A673 (cell line): ENCODE data around the gene FBXO45. TPM values are rescaled to one million over a fixed set of nuclear protein-coding genes. Genes with fewer than 3 reads are reported as not detected.

Experiments
- BruUV-seq: library from RNA; stranded (reverse); fragments of 400-500 nt; replicated peaks from 2 replicates; lab custom pipeline; 2021; lab: Mats Ljungman, UMichigan
- CTCF ChIA-PET: fragments of 300-600 bp; sonication (Branson Sonifier 250); formaldehyde crosslinking; loops from one replicate; lab custom pipeline; 2022; ENCODE audit warnings: antibody characterized with exemption; lab: Charles Lee
- POLR2A ChIA-PET: fragments of 300-600 bp; sonication (Branson Sonifier 250); formaldehyde crosslinking; loops from one replicate; lab custom pipeline; 2022; ENCODE audit warnings: antibody characterized with exemption; ENCODE audit not compliant: low non-redundant PET; lab: Charles Lee
- DNase-seq: peaks from one replicate; pipeline ENCODE4 v3.0.0-alpha.2; 2015; ENCODE audit warnings: low spot score
- H3K27ac ChIP-seq: fragments of 200-600 bp; sonication (generic); 2 replicates; pipeline ENCODE4 v1.5.1; 2016; ENCODE audit warnings: mixed run types, low read depth, mild to moderate bottlenecking, mixed read lengths, antibody characterized with exemption, low read length; ENCODE audit not compliant: poor library complexity, severe bottlenecking
- H3K27me3 ChIP-seq: fragments of 200-600 bp; sonication (generic); replicated peaks from 2 replicates; pipeline ENCODE4 v1.6.1; 2017; ENCODE audit warnings: mixed run types, low read depth, mild to moderate bottlenecking, mixed read lengths, antibody characterized with exemption, low read length; ENCODE audit not compliant: insufficient read depth, poor library complexity
- H3K36me3 ChIP-seq: fragments of 200-600 bp; sonication (generic); 2 replicates; pipeline ENCODE4 v1.6.1; 2016; ENCODE audit warnings: mixed run types, mild to moderate bottlenecking, mixed read lengths, antibody characterized with exemption, low read length; ENCODE audit not compliant: insufficient read depth, poor library complexity, severe bottlenecking
- H3K4me1 ChIP-seq: fragments of 200-600 bp; sonication (generic); 2 replicates; pipeline ENCODE4 v1.6.1; 2017; ENCODE audit warnings: mixed run types, mild to moderate bottlenecking, mixed read lengths, antibody characterized with exemption, low read length; ENCODE audit not compliant: insufficient read depth, poor library complexity, severe bottlenecking
- H3K4me3 ChIP-seq: fragments of 200-600 bp; sonication (generic); 2 replicates; pipeline ENCODE4 v1.5.1; 2016; ENCODE audit warnings: low read depth, mixed run types, mild to moderate bottlenecking, mixed read lengths, low read length; ENCODE audit not compliant: poor library complexity, severe bottlenecking
- H3K9me3 ChIP-seq: fragments of 200-600 bp; sonication (generic); 2 replicates; pipeline ENCODE4 v1.6.1; 2016; ENCODE audit warnings: mixed run types, low read depth, mild to moderate bottlenecking, mixed read lengths, antibody characterized with exemption, low read length; ENCODE audit not compliant: poor library complexity, severe bottlenecking
- CTCF ChIP-seq: fragments of 300-800, 200-600 bp; sonication (generic); conservative IDR thresholded peaks from 2 replicates; pipeline ENCODE4 v1.5.1; 2017; ENCODE audit warnings: low read depth, mild to moderate bottlenecking, antibody characterized with exemption, low read length, moderate library complexity, mixed read lengths
- EZH2 ChIP-seq: fragments of 200-600 bp; sonication (generic); IDR thresholded peaks from 2 replicates; pipeline ENCODE4 v1.6.1; 2017; ENCODE audit warnings: borderline replicate concordance, low read depth, mild to moderate bottlenecking, mixed read lengths, antibody characterized with exemption, low read length; ENCODE audit not compliant: poor library complexity, severe bottlenecking
- intact Hi-C: fragments of 100-400 bp; cut with micrococcal nuclease; formaldehyde crosslinking; loops from one replicate; pipeline ENCODE4 v1.10.0; 2022; ENCODE audit not compliant: unreplicated experiment
- total RNA-seq: library from RNA; stranded (reverse); gene quantifications from 2 replicates; pipeline ENCODE4 v1.2.3, GENCODE V29; 2021

The FBXO45 gene
- total RNA-seq, 1 experiment from 2014 or later, result 23.0 TPM

GRCh38 chr3:196620161-196620604 lies 51.7 kb downstream of the FBXO45 start:
- Histone ChIP-seq H3K4me1 (no peaks in the 10 kb centered on the region), H3K27ac (no peak overlapping the region), H3K36me3 (no peaks in the 10 kb centered on the region), H3K9me3 (no peaks in the 10 kb centered on the region), H3K4me3 (no peak overlapping the region), H3K27me3 (no peaks in the 10 kb centered on the region)
- BruUV-seq, result no TSS peak
- ChIA-PET POLR2A (no interaction called here), CTCF (no interaction called here)
- intact Hi-C loops, result no loop called here
- no peak for TF ChIP-seq EZH2
- TF ChIP-seq CTCF, result no peak
- no peak for DNase-seq

- TF ChIP-seq EZH2 (no peak), CTCF (no peak)
- intact Hi-C loops, result no loop called here
- Histone ChIP-seq H3K36me3 (no peaks in the 10 kb centered on the region), H3K9me3 (no peaks in the 10 kb centered on the region), H3K4me1 (no peaks in the 10 kb centered on the region), H3K27ac (no peak overlapping the region), H3K27me3 (no peaks in the 10 kb centered on the region), H3K4me3 (no peak overlapping the region)
- DNase-seq, result no peak
- ChIA-PET POLR2A (interaction anchor here (0.7 kb wide), 1 partner anchor 57 kb away, joined by 6 read pairs; no protein-coding TSS in a partner anchor), CTCF (interaction anchor here (1.4 kb wide), 1 partner anchor 11 kb away, joined by 3 read pairs; no protein-coding TSS in a partner anchor)
- no TSS peak for BruUV-seq
Measured at GRCh38 chr3:196620684-196621083, 52.2 kb downstream of the FBXO45 start.

GRCh38 chr3:196621611-196622010 lies 53.2 kb downstream of the FBXO45 start:
- POLR2A ChIA-PET, result interaction anchor here (0.7 kb wide), 1 partner anchor 56 kb away, joined by 6 read pairs; no protein-coding TSS in a partner anchor

More at GRCh38 chr3:196621611-196622010, 53.2 kb downstream of the FBXO45 start:
- no peaks in the 10 kb centered on the region for H3K27me3 ChIP-seq
- H3K27ac ChIP-seq, result no peak overlapping the region
- H3K36me3 ChIP-seq, result no peaks in the 10 kb centered on the region
- H3K9me3 ChIP-seq, result no peaks in the 10 kb centered on the region
- TF ChIP-seq EZH2, result no peak
- no peak for TF ChIP-seq CTCF
- DNase-seq, result no peak
- H3K4me1 ChIP-seq, result no peaks in the 10 kb centered on the region
- H3K4me3 ChIP-seq, result no peak overlapping the region
- intact Hi-C loops, result no loop called here
- CTCF ChIA-PET, result interaction anchor here (1.4 kb wide), 1 partner anchor 12 kb away, joined by 3 read pairs; no protein-coding TSS in a partner anchor
- no TSS peak for BruUV-seq
